Endothelial cell of umbilical vein (primary cell): ENCODE measurements around the gene GPR42. TPM values are rescaled to one million over a fixed set of nuclear protein-coding genes. Genes with fewer than 3 reads are reported as not detected.

ENCODE experiments used
- BruUV-seq: library from RNA; stranded (reverse); fragments of 400-500 nt; replicated peaks from 2 replicates; lab custom pipeline; 2021; lab: Mats Ljungman, UMichigan
- CTCF ChIA-PET: fragments of 300-600, 350-600 bp; sonication (Branson Sonifier 250); formaldehyde crosslinking; loops from one replicate; lab custom pipeline; 2021; ENCODE audit warnings: antibody characterized with exemption, inconsistent platforms; lab: Charles Lee
- POLR2A ChIA-PET: fragments of 300-600, 350-600 bp; sonication (Branson Sonifier 250); formaldehyde crosslinking; loops from one replicate; lab custom pipeline; 2021; ENCODE audit warnings: antibody characterized with exemption, inconsistent platforms; lab: Charles Lee
- DNase-seq: peaks from one replicate; pipeline ENCODE4 v3.0.0-alpha.2; 2011; ENCODE audit warnings: low read depth, low spot score
- FAIRE-seq: peaks from 2 replicates; lab custom pipeline; 2011; peaks lifted over from hg19 to GRCh38; lab: Jason Lieb, UNC
- H2AFZ ChIP-seq: 2 replicates; pipeline ENCODE4 v1.6.0; 2012; ENCODE audit warnings: low read depth, low read length, control low read depth, inconsistent platforms
- H3K27ac ChIP-seq: 2 replicates; pipeline ENCODE4 v1.5.1; 2011; ENCODE audit warnings: low read depth, mild to moderate bottlenecking, control low read depth, low read length, moderate library complexity; ENCODE audit not compliant: insufficient read depth
- H3K27me3 ChIP-seq, 2 experiments: 2 replicates each; pipeline versions ENCODE4 v1.6.0 to v1.6.1; 2011; ENCODE audit warnings: low read length in 2 of 2, mixed read lengths in 1 of 2; ENCODE audit not compliant: control insufficient read depth in 2 of 2, insufficient read depth in 2 of 2
- H3K36me3 ChIP-seq, 2 experiments: 2 replicates in 1 of 2; 3 replicates in 1 of 2; pipeline ENCODE4 v1.5.1; 2011; ENCODE audit warnings: low read length in 2 of 2, mild to moderate bottlenecking in 1 of 2, moderate library complexity in 1 of 2; ENCODE audit not compliant: control insufficient read depth in 2 of 2, insufficient read depth in 2 of 2; ENCODE audit errors: extremely low read depth in 1 of 2
- H3K4me1 ChIP-seq: 3 replicates; pipeline ENCODE4 v1.5.1; 2011; ENCODE audit warnings: mild to moderate bottlenecking, low read length; ENCODE audit not compliant: control insufficient read depth, insufficient read depth; ENCODE audit errors: extremely low read depth
- H3K4me2 ChIP-seq: 2 replicates; pipeline ENCODE4 v1.6.1; 2011; ENCODE audit warnings: low read length, control low read depth, mixed read lengths; ENCODE audit not compliant: insufficient read depth
- H3K4me3 ChIP-seq, 3 experiments: fragments of 200-600 bp in 1 of 3; sonication (generic), shearing (Covaris generic) in 1 of 3; replicated peaks in 1 of 3; 2 replicates each; pipeline ENCODE4 v1.5.1; 2011 to 2016; ENCODE audit warnings: control low read depth in 3 of 3, low read length in 3 of 3, mild to moderate bottlenecking in 2 of 3, inconsistent platforms in 1 of 3, low read depth in 1 of 3, moderate library complexity in 1 of 3; ENCODE audit not compliant: insufficient read depth in 1 of 3
- H3K79me2 ChIP-seq: 2 replicates; pipeline ENCODE4 v1.6.0; 2012; ENCODE audit warnings: low read length, inconsistent platforms; ENCODE audit not compliant: control insufficient read depth, insufficient read depth
- H3K9ac ChIP-seq: replicated peaks from 2 replicates; pipeline ENCODE3; 2011; ENCODE audit warnings: low read length, control low read depth; ENCODE audit not compliant: insufficient read depth; ENCODE audit errors: extremely low read depth
- H3K9me1 ChIP-seq: replicated peaks from 3 replicates; pipeline ENCODE4 v1.6.0; 2011; ENCODE audit warnings: mild to moderate bottlenecking, low read length; ENCODE audit not compliant: control insufficient read depth, insufficient read depth; ENCODE audit errors: extremely low read depth
- H3K9me3 ChIP-seq: replicated peaks from 2 replicates; pipeline ENCODE4 v1.5.1; 2012; ENCODE audit warnings: low read length, inconsistent platforms; ENCODE audit not compliant: control insufficient read depth, insufficient read depth
- H4K20me1 ChIP-seq: replicated peaks from 2 replicates; pipeline ENCODE3; 2011; ENCODE audit warnings: mild to moderate bottlenecking, low read length; ENCODE audit not compliant: control insufficient read depth, insufficient read depth; ENCODE audit errors: extremely low read depth
- EZH2 ChIP-seq: IDR thresholded peaks from 2 replicates; pipeline ENCODE4 v1.6.1; 2012; ENCODE audit warnings: borderline replicate concordance, low read depth, mild to moderate bottlenecking, moderate library complexity, low read length, inconsistent platforms; ENCODE audit not compliant: severe bottlenecking
- FOS ChIP-seq: IDR thresholded peaks from 2 replicates; pipeline ENCODE4 v1.6.1; 2011; ENCODE audit warnings: mild to moderate bottlenecking, low read length, moderate library complexity, borderline replicate concordance; ENCODE audit not compliant: insufficient read depth
- GATA2 ChIP-seq: IDR thresholded peaks from 2 replicates; pipeline ENCODE4 v1.7.0; 2011; ENCODE audit warnings: low read depth, mild to moderate bottlenecking, moderate library complexity, mixed read lengths, low read length; ENCODE audit not compliant: insufficient read length, insufficient read depth
- MYC ChIP-seq: IDR thresholded peaks from one replicate; pipeline ENCODE4 v1.6.1; 2011; ENCODE audit warnings: mild to moderate bottlenecking, low read depth, low read length
- POLR2AphosphoS5 ChIP-seq: IDR thresholded peaks from 2 replicates; pipeline ENCODE4 v1.6.1; 2012; ENCODE audit warnings: low read depth, mild to moderate bottlenecking, control low read depth, low read length, moderate library complexity; ENCODE audit not compliant: insufficient read depth
- dilution Hi-C: fragments of 300-500 bp; cut with MboI; formaldehyde crosslinking; loops from one replicate; pipeline ENCODE4 v1.15.0; 2019; ENCODE audit warnings: low sequenced_read_pairs; ENCODE audit not compliant: extremely low pct_ligation_motif_present
- intact Hi-C: fragments of 100-400 bp; cut with micrococcal nuclease; formaldehyde crosslinking; loops from one replicate; pipeline ENCODE4 v1.10.0; 2022
- polyA plus RNA-seq, 4 experiments: library from polyadenylated mRNA; depleted of rRNA in 3 of 4; stranded (reverse) in 3 of 4; unstranded in 1 of 4; fragments of >200 nt; gene quantifications; 2 replicates each; pipeline versions ENCODE4 v1.2.1 to v1.2.3, GENCODE V29; 2011 to 2012; ENCODE audit warnings: missing spikeins in 1 of 4
- total RNA-seq: library from RNA; stranded (reverse); gene quantifications from 2 replicates; pipeline ENCODE4 v1.2.3, GENCODE V29; 2021
- TF ChIP-seq, protein P1 (sequence below), 2 donors: IDR thresholded peaks; 1 replicate in 1 of 2; 2 replicates in 1 of 2; pipeline ENCODE4 v1.5.1; 2011; ENCODE audit warnings: low read length in 2 of 2, mild to moderate bottlenecking in 2 of 2, moderate library complexity in 2 of 2, control low read depth in 1 of 2, inconsistent platforms in 1 of 2, low read depth in 1 of 2; ENCODE audit not compliant: insufficient read depth in 1 of 2; ENCODE audit errors: extremely low read depth in 1 of 2
- TF ChIP-seq, protein P2 (sequence below): IDR thresholded peaks from 2 replicates; pipeline ENCODE4 v1.6.1; 2011; ENCODE audit not compliant: insufficient read depth, insufficient read length

Gene GPR42
- total and polyA plus RNA-seq, 2 donors (not counting 3 experiments of a cell fraction or from before 2014, with no cell fraction given), result not detected

DNA sequence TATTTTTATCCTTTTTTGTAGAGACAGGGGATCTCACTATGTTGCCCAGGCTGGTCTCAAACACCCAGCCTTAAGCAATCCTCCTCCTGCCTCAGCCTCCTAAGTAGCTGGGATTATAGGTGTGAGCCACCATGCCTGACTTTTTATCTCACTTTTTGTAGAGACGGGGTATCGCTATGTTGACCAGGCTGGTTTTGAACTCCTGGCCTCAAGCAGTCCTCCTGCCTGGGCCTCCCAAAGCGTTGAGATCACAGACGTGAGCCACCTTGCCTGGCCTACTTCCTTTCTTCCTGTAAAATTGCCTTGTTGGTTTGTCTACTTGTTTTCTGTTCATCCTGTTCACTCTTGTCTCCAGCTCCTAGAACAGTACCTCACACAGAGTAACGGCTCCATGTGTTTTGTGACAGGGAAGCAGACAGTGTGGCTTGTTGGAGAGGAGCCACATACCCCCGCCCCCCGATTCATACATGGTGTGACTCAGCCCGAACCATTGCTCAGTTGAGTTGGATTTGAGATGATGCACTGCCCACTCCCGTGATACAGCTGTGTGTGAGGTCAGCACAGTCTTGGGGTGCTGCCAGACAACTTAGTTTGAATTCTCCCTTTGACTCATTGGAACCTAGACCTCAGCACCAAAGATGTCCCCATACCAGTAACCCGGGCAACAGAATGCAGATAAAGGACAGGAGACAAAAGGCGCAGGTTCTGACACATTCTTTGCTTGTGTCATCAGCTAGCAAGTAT lies 34.2 kb downstream of the GPR42 start:
- intact Hi-C loops, result no loop called here
- POLR2A ChIA-PET, result no interaction called here
- Histone ChIP-seq H2AFZ (no peak overlapping the region), H3K27ac (no peak overlapping the region), H3K79me2 (no peaks in the 10 kb centered on the region), H3K9ac (no peak overlapping the region), H3K4me3 (no peak overlapping the region), H3K4me1 (no peaks in the 10 kb centered on the region), H3K36me3 (no peaks in the 10 kb centered on the region), H3K27me3 (no peaks in the 10 kb centered on the region), H3K4me2 (no peak overlapping the region), H4K20me1 (no peaks in the 10 kb centered on the region), H3K9me1 (no peaks in the 10 kb centered on the region), H3K9me3 (no peaks in the 10 kb centered on the region)
- BruUV-seq, result no TSS peak
- TF ChIP-seq, protein P1, sequence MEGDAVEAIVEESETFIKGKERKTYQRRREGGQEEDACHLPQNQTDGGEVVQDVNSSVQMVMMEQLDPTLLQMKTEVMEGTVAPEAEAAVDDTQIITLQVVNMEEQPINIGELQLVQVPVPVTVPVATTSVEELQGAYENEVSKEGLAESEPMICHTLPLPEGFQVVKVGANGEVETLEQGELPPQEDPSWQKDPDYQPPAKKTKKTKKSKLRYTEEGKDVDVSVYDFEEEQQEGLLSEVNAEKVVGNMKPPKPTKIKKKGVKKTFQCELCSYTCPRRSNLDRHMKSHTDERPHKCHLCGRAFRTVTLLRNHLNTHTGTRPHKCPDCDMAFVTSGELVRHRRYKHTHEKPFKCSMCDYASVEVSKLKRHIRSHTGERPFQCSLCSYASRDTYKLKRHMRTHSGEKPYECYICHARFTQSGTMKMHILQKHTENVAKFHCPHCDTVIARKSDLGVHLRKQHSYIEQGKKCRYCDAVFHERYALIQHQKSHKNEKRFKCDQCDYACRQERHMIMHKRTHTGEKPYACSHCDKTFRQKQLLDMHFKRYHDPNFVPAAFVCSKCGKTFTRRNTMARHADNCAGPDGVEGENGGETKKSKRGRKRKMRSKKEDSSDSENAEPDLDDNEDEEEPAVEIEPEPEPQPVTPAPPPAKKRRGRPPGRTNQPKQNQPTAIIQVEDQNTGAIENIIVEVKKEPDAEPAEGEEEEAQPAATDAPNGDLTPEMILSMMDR (IDR thresholded peaks at IDR 0.05; ENCODE audit: extremely low read depth in 1 of 2, insufficient read depth in 1 of 2, low read depth in 1 of 2, low read length in 2 of 2), result no peak
- TF ChIP-seq GATA2 (no peak), MYC (no peak), EZH2 (no peak), FOS (no peak), POLR2AphosphoS5 (no peak)
- TF ChIP-seq, protein P2, sequence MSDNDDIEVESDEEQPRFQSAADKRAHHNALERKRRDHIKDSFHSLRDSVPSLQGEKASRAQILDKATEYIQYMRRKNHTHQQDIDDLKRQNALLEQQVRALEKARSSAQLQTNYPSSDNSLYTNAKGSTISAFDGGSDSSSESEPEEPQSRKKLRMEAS, result no peak
- no peak for DNase-seq
- dilution Hi-C loops, result no loop called here
- no peak for FAIRE-seq
- CTCF ChIA-PET, result no interaction called here
